HL-60/S4 treated with phorbol 12-myristate 13-acetate at 8.2 ng/mL for 4 days and 3 days (cell line): Measurements from ENCODE around the gene PRPF8.
"Not testable (repeated sequence)": the region's sequence is repeated elsewhere in the genome, so short reads cannot be mapped to it uniquely, and the experiment has no call there.

Experiments used
- in situ Hi-C: fragments of 300-500 bp; cut with MboI; formaldehyde crosslinking; loops from 2 replicates; pipeline ENCODE4 v1.15.0; 2022; ENCODE audit warnings: low sequenced_read_pairs

Gene PRPF8

GRCh38 chr17:1684378-1685189 is at the start of gene PRPF8:
Gene PRPF8, minus strand, starts transcription at chr17:1684867. Its CDS starts 296 bp downstream, at chr17:1684571.
- in situ Hi-C loops, result no loop called here

DNA sequence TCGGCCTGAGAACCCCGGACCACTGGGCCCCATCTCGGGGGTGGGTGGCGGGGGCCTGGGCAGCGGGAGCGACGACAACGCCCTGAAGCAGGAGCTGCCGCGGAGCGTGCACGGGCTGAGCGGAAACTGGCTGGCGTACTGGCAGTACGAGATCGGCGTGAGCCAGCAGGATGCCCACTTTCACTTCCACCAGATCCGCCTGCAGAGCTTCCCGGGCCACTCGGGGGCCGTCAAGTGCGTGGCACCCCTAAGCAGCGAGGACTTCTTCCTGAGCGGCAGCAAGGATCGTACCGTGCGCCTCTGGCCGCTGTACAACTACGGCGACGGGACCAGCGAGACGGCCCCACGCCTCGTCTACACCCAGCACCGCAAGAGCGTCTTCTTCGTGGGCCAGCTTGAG is 49.1 kb upstream of the PRPF8 start:
- in situ Hi-C loops, result no loop called here

DNA sequence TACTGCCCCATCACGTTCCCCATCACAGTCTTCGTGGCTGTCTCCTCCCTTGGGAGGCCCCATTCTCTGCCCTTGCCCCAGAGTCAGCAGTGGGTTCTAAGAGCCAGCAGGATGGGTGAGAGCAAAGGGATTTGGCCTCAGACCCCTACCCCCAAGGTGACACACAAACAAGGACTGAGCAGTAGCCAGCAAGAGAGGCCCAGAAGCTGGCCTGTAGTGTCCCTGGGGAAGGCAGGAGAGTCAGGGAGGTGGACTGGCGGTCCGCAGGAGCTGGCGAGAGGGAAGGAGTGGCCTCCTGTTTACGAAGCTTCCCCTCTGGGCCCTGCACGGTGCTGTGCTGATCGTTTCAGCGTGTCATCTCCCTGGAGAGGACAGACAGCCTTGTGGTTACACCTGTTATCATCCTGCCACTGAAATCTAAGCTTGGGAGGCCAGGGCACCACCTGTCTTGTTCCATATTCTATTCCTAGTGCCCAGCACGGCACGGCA is 48.2 kb upstream of the PRPF8 start:
- in situ Hi-C loops, result no loop called here

- in situ Hi-C loops, result no loop called here
Measured at GRCh38 chr17:1732241-1732832, 47.7 kb upstream of the PRPF8 start.

DNA sequence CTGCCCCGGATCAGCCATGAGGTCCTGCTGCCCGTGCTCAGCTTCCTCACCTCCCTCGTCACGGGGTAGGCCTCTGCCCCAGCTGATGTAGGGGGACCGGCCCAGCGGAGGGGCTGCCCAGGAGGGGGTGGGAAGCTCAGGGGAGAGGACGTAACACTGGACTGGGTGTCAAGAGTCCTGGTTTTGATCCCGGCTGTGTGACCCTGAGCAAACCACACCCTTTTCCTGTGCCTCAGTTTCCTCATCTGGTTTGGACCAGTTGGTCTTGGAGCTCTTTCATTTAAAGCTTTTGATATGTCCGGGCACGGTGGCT is 46.5 kb upstream of the PRPF8 start:
- in situ Hi-C loops, result no loop called here

DNA sequence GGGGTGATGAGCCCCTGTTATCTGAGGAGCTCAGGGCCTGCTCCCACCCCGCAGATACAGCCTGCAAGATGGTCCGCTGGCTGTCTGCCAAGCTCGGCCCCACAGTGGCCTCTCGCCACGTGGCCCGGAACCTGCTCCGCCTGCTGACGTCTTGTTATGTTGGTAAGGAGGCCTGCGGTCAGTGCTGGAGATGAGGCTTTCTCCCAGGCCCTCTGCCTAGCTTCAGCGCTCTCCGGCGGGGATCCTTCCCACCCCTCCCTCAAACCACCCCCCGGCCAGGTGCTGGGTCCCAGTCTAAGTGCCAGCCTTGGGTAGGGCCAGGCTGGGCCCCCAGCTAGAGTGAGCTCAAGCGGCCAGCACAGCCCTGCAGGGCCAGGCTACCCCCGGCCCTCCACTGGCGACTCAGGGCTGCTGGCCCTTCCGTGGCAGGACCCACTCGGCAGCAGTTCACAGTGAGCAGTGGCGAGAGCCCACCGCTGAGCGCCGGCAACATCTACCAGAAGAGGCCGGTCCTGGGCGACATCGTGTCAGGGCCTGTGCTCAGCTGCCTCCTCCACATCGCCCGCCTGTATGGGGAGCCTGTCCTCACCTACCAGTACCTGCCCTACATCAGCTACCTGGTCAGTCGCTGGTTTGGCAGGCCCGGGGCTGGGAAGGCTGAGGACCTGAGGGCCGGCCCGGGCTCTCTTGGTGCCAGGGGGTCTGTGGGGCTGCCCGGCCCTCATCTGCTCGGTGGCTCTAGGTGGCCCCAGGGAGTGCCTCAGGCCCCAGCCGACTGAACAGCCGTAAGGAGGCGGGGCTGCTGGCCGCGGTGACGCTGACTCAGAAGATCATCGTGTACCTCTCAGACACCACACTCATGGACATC is 45.9 kb upstream of the PRPF8 start:
- in situ Hi-C loops, result no loop called here

GRCh38 chr17:1729966-1730325 is 45.3 kb upstream of the PRPF8 start:
- in situ Hi-C loops, result no loop called here

GRCh38 chr17:1727876-1728630 is 43.4 kb upstream of the PRPF8 start:
- in situ Hi-C loops, result no loop called here

- in situ Hi-C loops, result no loop called here
Measured at GRCh38 chr17:1727258-1727789, 42.7 kb upstream of the PRPF8 start.

DNA sequence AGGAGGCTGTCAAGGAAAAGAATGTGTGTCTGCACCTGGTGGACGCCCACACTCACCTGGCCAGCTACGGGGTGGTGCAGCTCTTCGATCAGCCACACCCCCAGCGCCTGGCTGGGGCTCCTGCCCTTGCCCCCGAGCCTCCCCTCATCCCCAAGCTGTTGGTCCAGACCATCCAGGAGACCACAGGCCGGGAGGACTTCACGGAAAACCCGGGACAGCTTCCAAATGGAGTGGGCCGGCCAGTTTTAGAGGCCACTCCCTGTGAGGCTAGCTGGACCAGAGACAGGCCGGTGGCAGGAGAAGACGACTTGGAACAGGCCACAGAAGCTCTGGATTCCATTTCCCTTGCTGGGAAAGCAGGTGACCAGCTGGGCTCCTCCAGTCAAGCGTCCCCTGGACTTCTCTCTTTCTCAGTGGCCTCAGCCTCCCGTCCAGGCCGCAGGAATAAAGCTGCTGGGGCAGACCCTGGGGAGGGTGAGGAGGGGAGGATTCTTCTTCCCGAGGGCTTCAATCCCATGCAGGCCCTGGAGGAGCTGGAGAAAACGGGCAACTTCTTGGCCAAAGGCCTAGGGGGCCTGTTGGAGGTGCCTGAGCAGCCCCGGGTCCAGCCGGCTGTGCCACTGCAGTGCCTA is 42.1 kb upstream of the PRPF8 start:
- in situ Hi-C loops, result no loop called here

DNA sequence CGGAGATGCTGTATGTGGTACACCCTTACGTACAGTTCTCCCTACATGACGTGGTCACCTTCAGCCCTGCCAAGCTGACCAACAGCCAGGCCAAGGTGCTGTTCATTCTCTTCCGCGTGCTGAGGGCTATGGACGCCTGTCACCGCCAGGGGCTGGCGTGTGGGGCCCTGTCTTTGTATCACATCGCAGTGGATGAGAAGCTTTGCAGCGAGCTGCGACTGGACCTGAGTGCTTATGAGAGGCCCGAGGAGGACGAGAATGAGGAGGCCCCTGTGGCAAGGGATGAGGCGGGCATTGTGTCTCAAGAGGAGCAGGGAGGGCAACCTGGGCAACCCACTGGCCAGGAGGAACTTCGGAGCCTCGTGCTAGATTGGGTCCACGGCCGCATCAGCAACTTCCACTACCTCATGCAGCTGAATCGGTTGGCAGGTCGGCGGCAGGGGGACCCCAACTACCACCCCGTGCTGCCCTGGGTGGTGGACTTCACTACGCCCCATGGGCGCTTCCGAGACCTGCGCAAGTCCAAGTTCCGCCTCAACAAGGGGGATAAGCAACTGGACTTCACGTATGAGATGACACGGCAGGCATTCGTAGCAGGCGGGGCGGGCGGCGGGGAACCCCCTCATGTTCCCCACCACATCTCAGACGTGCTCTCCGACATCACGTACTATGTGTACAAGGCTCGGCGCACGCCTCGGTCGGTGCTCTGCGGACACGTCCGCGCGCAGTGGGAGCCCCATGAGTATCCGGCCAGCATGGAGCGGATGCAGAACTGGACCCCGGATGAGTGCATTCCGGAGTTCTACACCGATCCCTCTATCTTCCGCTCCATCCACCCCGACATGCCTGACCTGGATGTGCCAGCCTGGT is 41.2 kb upstream of the PRPF8 start:
- in situ Hi-C loops, result no loop called here

DNA sequence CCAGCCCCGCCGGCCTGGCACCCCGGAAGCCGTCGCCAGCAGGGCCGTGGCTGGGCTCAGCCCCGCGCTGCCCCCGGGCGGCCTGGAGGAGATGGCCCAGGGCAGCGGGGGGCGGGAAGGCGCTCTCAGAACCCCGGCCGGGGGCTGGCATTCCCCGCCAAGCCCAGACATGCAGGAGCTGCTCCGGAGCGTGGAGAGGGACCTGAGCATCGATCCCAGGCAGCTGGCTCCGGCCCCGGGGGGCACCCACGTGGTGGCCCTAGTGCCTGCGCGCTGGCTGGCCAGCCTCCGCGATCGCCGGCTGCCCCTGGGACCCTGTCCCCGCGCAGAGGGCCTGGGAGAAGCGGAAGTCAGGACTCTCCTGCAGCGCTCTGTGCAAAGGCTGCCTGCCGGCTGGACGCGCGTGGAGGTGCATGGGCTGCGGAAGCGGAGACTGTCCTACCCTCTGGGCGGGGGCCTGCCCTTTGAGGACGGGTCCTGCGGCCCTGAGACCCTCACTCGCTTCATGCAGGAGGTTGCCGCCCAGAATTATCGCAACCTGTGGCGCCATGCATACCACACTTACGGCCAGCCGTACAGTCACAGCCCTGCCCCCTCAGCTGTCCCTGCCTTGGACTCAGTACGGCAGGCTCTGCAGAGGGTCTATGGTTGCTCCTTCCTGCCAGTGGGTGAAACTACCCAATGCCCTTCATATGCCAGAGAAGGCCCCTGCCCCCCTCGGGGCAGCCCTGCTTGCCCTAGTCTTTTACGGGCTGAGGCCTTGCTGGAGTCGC is 40.4 kb upstream of the PRPF8 start:
- in situ Hi-C loops, result no loop called here

DNA sequence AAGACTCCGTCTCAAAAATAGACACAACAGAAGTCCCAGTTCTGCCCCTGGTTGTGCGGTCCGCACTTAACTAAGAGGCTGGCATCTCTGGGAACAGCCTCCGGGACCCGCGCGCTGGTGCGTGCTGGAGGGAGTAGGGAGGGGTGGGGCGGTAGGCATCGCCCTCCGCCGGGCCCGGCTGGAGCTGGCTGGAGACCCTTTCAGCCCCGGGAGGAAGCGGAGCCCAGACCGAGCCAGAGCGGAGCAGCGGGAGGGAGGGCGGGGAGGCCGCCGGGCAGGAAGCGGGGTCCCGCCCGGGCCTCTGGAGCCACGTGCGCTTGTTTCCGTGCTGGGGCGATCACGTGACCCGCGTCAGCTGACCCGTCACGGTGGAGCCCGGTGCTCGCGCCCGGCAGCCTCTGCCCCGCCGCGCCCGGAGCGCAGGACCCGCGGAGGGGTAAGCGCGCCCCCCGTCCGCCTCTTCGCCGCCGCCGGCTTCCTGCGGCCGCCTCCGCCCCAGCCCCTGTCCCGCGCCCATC is 39.7 kb upstream of the PRPF8 start, which contains the start of gene WDR81:
Gene WDR81 (plus strand): TSS at position 354 of the 518 bp plus-strand sequence. CDS start 256 bp downstream, outside the sequence.
- in situ Hi-C loops, result no loop called here

GRCh38 chr17:1722022-1722421 is 37.4 kb upstream of the PRPF8 start:
- in situ Hi-C loops, result not testable (repeated sequence)

GRCh38 chr17:1720856-1721386 is 36.3 kb upstream of the PRPF8 start:
- in situ Hi-C loops, result no loop called here

DNA sequence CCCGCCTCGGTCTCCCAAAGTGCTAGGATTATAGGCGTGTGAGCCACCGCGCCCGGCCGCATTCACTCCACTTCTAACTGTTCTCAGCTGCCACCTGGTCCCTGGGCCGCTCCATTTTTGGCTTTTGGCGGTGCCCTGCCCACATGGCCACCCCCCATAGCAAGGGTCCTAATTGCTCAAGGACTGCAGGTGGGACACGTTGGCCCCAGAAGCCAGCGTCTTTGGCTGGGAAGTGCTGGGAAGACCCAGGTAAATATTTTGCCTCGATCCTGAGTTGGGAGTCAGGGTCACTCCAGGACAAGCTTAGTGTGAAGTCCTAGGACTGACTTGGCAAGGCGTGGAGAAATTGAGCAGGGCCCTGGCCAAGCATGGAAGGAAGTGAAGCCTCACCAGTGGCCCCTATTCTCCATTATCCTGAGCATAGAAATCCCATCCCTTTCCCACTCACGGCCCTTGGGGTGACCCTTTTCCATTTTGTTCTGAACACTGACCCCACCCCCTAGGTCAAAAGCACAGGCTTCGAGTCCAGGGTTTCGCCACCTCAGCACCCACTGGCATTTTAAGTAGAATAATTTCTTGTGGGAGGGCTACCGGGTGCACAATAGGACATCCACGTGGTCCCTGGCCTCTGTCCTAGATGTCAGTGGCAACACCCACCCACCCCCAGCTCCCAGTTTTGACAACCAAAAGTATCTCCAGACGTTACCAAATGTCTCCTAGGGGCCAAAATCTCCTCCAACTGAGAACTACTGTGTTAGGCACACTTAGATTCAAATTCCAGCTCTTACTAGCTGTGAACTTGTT is 33.9 kb upstream of the PRPF8 start:
- in situ Hi-C loops, result no loop called here
